HG03175 (cell line): ENCODE data around the gene POLR3C.
A peak's percentile ranks its signal among the peaks of the same experiment; 100 is the strongest.
"Not testable (repeated sequence)": the region's sequence is repeated elsewhere in the genome, so short reads cannot be mapped to it uniquely, and the experiment has no call there.

Experiments used
- ATAC-seq: cut with Tn5 transposase; IDR thresholded peaks from one replicate; pipeline ENCODE4 v1.9.1; 2021; ENCODE audit warnings: mild to moderate bottlenecking, moderate library complexity; ENCODE audit not compliant: unreplicated experiment

Gene POLR3C

GRCh38 chr1:145822779-145823331 is 1.1 kb upstream of the POLR3C start:
- not testable (repeated sequence) for ATAC-seq

GRCh38 chr1:145824499-145824842 is 471 bp downstream of the POLR3C start:
- ATAC-seq, result no peak

DNA sequence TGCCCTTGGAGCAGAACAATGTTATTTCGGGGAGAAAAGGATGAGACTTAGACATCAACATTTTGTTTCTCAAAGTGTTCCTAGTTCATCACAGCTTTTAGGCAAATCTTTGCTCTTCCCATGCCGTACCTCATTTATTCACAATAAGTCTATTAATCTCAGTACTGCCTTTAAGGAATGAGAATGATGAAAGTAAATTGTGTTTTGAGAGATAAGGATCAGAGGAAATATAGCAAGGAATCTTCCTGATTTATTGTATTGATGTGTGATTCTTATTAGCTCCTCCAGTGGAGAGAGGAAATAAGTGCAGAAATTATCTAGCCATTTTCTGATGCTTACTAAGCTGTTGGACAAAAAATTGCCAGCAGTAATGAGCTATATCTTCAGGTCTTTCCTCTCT is 2.0 kb downstream of the POLR3C start:
- no peak for ATAC-seq

GRCh38 chr1:145827966-145828365 is 4.0 kb downstream of the POLR3C start:
- no peak for ATAC-seq

- no peak for ATAC-seq
Observed at GRCh38 chr1:145828367-145829026, 4.5 kb downstream of the POLR3C start.

DNA sequence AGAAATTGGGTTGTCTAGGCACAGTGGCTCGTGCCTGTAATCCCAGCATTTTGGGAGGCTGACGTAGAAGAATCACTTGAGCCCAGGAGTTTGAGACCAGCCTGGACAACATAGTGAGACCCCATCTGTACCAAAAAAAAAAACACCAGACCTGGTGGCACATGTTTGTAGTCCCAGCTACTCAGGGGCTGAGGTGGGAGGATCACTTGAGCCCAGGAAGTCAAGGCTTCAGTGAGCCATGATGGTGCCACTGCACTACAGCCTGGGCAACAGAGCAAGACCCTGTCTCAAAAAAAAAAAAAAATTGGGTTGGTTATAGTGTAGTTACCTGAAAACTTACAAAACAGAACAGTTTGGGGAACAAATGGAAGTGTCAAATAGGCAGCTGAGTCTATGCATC is 6.8 kb downstream of the POLR3C start:
- not testable (repeated sequence) for ATAC-seq

DNA sequence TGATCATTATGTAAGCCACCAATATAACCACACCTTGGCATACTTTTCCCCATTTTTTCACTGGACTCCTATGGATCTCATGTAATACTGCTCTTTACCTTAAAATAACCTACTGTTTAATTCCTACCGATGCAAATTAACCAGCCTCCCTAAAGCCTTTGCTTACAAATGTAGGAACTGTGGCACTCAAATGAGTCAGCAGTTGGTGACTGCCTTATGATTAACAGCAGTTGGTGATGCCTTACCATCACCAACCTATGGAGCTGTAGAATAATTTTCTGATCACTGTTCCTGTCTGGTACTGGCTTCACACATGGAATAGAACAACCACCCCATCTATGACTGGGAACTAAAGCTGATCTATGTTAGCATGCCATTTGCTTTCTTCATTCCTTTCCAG is 13.7 kb downstream of the POLR3C start:
- ATAC-seq, result no peak

GRCh38 chr1:145843031-145843430 is 19.0 kb downstream of the POLR3C start:
- no peak for ATAC-seq

- peak; percentile 78 for ATAC-seq
Observed at GRCh38 chr1:145845144-145845513, 21.1 kb downstream of the POLR3C start.

- ATAC-seq, result peak; percentile 54
Observed at GRCh38 chr1:145845514-145846161, 21.6 kb downstream of the POLR3C start, which contains the start of gene NUDT17. TSS of gene NUDT17 (plus strand) at chr1:145845630. CDS start at chr1:145845641, 11 bp downstream.

DNA sequence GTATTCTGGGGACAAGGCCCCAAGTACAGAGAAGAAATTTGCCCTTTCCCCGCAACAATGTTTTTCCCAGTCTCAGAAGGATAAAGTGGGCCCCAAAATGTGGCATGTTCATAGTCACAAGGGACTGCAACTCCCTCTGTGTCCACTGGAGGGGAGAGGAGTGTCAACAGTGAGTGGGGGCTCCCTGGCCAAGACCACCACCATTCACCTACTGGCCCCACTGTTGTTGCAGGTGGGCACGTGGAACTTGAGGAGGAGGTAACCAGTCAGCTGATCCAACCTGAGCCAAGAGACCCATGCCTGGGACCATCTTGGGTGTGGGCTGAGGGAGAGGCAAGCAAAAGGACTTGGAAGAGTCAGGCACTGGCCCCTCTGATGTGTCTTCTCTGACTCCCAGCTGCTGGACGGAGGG is 22.2 kb downstream of the POLR3C start:
- ATAC-seq, result no peak

- no peak for ATAC-seq
Observed at GRCh38 chr1:145847827-145848226, 23.8 kb downstream of the POLR3C start.

GRCh38 chr1:145849356-145850160 is 25.6 kb downstream of the POLR3C start:
- ATAC-seq, result no peak

DNA sequence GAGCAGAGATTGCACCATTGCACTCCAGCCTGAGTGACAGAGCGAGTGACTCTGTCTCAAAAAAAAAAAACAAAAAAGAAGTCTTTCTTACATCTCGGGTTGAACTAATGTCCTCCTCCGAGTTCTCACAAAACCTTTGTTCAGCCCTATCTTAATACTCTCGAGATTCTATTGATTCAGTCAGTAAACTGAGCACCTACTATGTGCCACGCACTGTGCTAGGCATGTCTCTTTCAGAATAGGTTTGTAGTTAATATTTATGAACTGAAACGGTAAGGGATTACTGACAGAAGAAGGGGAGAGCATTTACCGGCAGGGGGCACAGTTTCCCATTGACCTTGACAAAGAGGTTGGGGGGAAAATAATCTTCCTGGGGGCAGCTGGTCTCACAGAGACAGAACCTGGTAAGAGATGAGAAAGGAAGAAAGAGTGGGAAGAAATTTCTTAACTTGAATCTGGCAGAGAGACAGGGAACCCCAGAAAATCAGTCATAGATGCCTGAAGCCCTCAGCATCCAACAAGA is 31.5 kb downstream of the POLR3C start:
- no peak for ATAC-seq

- ATAC-seq, result no peak
Observed at GRCh38 chr1:145857170-145857569, 33.2 kb downstream of the POLR3C start.

GRCh38 chr1:145858238-145858900 is 34.4 kb downstream of the POLR3C start:
- ATAC-seq, result peak; percentile 21

- peak; percentile 89 for ATAC-seq
Observed at GRCh38 chr1:145858901-145859490, 35.0 kb downstream of the POLR3C start, which contains the start of gene PIAS3. TSS of gene PIAS3 (minus strand) at chr1:145859081. CDS start at chr1:145858990, 91 bp downstream.

DNA sequence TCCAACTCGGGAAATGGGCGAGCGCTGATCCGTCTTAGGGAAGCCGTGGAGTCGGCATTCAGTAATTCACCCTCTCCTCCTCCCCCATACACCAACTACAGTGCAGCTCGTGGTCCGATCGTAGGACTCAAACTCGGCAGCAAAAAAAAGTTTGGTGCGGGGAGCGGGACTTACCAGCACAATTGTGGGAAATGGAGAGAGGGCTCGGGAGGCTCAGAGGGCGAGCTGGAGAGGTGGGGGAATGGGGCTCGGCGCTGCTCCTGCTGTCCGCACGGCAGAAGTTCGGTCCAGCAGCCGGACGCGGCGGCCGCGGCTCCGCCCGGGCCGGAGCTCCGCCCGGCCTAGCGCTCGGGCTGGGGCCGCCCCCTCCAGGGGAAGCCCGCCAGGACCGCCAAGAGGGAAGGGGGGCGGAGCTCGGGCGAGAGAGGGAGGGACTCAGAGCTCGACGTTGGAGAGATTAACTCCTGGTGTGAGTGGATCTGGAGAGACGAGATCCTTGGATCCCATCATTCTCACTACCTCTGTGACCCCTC is 35.6 kb downstream of the POLR3C start:
- peak; percentile 63 for ATAC-seq

- ATAC-seq, result no peak
Observed at GRCh38 chr1:145863282-145864018, 39.5 kb downstream of the POLR3C start.
